HepG2 (cell line): Measurements from ENCODE around the gene NCBP2. TPM values are rescaled to one million over a fixed set of nuclear protein-coding genes. Genes with fewer than 3 reads are reported as not detected.

ENCODE experiments used
- AGO2 ChIP-seq: fragments of 200-400 bp; formaldehyde crosslinking; optimal IDR thresholded peaks from 2 replicates; pipeline ENCODE3; 2017; ENCODE audit warnings: mild to moderate bottlenecking, low read depth, low read length, moderate library complexity
- FOSL2 ChIP-seq: sonication (generic); formaldehyde crosslinking; IDR thresholded peaks from 2 replicates; pipeline ENCODE4 v1.4.0; 2020; ENCODE audit warnings: missing genetic modification reagents
- FOXO1 ChIP-seq: sonication (generic); formaldehyde crosslinking; IDR thresholded peaks from 2 replicates; pipeline ENCODE4 v1.4.0; 2020; ENCODE audit warnings: missing genetic modification reagents
- FOXP1 ChIP-seq, 2 experiments: fragments of 450-650 bp in 1 of 2; IDR thresholded peaks; 2 replicates each; pipeline ENCODE4 v1.6.1; 2017 to 2018; ENCODE audit warnings: antibody characterized with exemption in 1 of 2
- IRF2 ChIP-seq: IDR thresholded peaks from 2 replicates; pipeline ENCODE4 v1.6.1; 2018; ENCODE audit warnings: missing genetic modification reagents, missing compliant biosample characterization
- LCORL ChIP-seq, 2 experiments: fragments of 450-650 bp in 1 of 2; sonication (generic) in 1 of 2; formaldehyde crosslinking in 1 of 2; IDR thresholded peaks; 2 replicates each; pipeline versions ENCODE4 v1.5.0 to v1.6.1; 2017 to 2020; ENCODE audit warnings: antibody characterized with exemption in 1 of 2, missing genetic modification reagents in 1 of 2
- MEF2D ChIP-seq: sonication (generic); formaldehyde crosslinking; IDR thresholded peaks from 2 replicates; pipeline ENCODE4 v1.5.1; 2020; ENCODE audit warnings: mild to moderate bottlenecking, missing genetic modification reagents
- MIER3 ChIP-seq: IDR thresholded peaks from 2 replicates; pipeline ENCODE4 v1.6.1; 2016; ENCODE audit warnings: missing compliant biosample characterization, borderline replicate concordance
- MXD4 ChIP-seq: IDR thresholded peaks from 2 replicates; pipeline ENCODE4 v1.6.1; 2016; ENCODE audit warnings: mild to moderate bottlenecking, missing biosample characterization, missing genetic modification reagents
- PHF21A ChIP-seq: sonication (generic); formaldehyde crosslinking; IDR thresholded peaks from 2 replicates; pipeline ENCODE4 v1.5.0; 2020; ENCODE audit warnings: mild to moderate bottlenecking, missing genetic modification reagents
- POLR2A ChIP-seq, 2 experiments: IDR thresholded peaks; 2 replicates each; pipeline ENCODE4 v1.6.1; 2011; ENCODE audit warnings: low read depth in 2 of 2, low read length in 2 of 2, mild to moderate bottlenecking in 1 of 2, moderate library complexity in 1 of 2; ENCODE audit not compliant: insufficient read depth in 1 of 2
- RARA ChIP-seq: IDR thresholded peaks from 2 replicates; pipeline ENCODE4 v1.6.1; 2016; ENCODE audit warnings: missing genetic modification reagents, missing compliant biosample characterization
- SALL1 ChIP-seq: sonication (generic); formaldehyde crosslinking; IDR thresholded peaks from 2 replicates; pipeline ENCODE4 v1.8.0; 2022; ENCODE audit warnings: mild to moderate bottlenecking, missing genetic modification reagents
- SIX1 ChIP-seq: sonication (generic); formaldehyde crosslinking; IDR thresholded peaks from 2 replicates; pipeline ENCODE4 v1.4.0; 2020; ENCODE audit warnings: missing genetic modification reagents, borderline replicate concordance
- TGIF2 ChIP-seq: IDR thresholded peaks from 2 replicates; pipeline ENCODE4 v1.6.1; 2016; ENCODE audit warnings: control low read depth, missing compliant biosample characterization
- U2AF1 ChIP-seq: fragments of 200-400 bp; formaldehyde crosslinking; optimal IDR thresholded peaks from 2 replicates; pipeline ENCODE3; 2017; ENCODE audit warnings: mild to moderate bottlenecking, low read depth, low read length
- WIZ ChIP-seq: sonication (generic); formaldehyde crosslinking; IDR thresholded peaks from 2 replicates; pipeline ENCODE4 v1.5.1; 2020; ENCODE audit warnings: mild to moderate bottlenecking, missing genetic modification reagents
- ZBTB38 ChIP-seq: sonication (generic); formaldehyde crosslinking; IDR thresholded peaks from 2 replicates; pipeline ENCODE4 v1.5.1; 2020; ENCODE audit warnings: mild to moderate bottlenecking, missing genetic modification reagents
- ZNF20 ChIP-seq: sonication (generic); formaldehyde crosslinking; IDR thresholded peaks from 2 replicates; pipeline ENCODE4 v1.4.0; 2020; ENCODE audit warnings: mild to moderate bottlenecking, moderate library complexity, missing genetic modification reagents
- ZNF292 ChIP-seq: sonication (generic); formaldehyde crosslinking; IDR thresholded peaks from 2 replicates; pipeline ENCODE4 v1.8.1; 2022; ENCODE audit warnings: mild to moderate bottlenecking, low read depth, missing genetic modification reagents, borderline replicate concordance
- ZNF296 ChIP-seq: sonication (generic); formaldehyde crosslinking; conservative IDR thresholded peaks from 2 replicates; pipeline ENCODE4 v1.5.0; 2020; ENCODE audit warnings: mild to moderate bottlenecking, missing genetic modification reagents
- ZNF33A ChIP-seq: sonication (generic); formaldehyde crosslinking; IDR thresholded peaks from 2 replicates; pipeline ENCODE4 v1.5.1; 2020; ENCODE audit warnings: missing genetic modification reagents, mild to moderate bottlenecking, moderate library complexity, borderline replicate concordance
- ZNF460 ChIP-seq: sonication (generic); formaldehyde crosslinking; IDR thresholded peaks from 2 replicates; pipeline ENCODE4 v1.5.1; 2020; ENCODE audit warnings: missing genetic modification reagents, mild to moderate bottlenecking, borderline replicate concordance
- polyA plus RNA-seq, 8 experiments: library from polyadenylated mRNA; depleted of rRNA in 3 of 8; stranded (reverse) in 7 of 8; unstranded in 1 of 8; fragments of >200 nt; fragmentation: Illumina TruSeq in 4 of 8; extraction: Trizol in 4 of 8; gene quantifications; 2 replicates each; pipeline versions ENCODE4 v1.2.1 to v1.2.3, GENCODE V29; 2011 to 2016; ENCODE audit warnings: low read depth in 4 of 8, missing spikeins in 1 of 8, mixed read lengths in 1 of 8; ENCODE audit not compliant: insufficient read depth in 1 of 8
- total RNA-seq, 5 experiments: library from RNA; depleted of rRNA; stranded (reverse); fragments of >200 nt; fragmentation: Illumina TruSeq; extraction: Trizol; gene quantifications; 2 replicates each; pipeline ENCODE4 v1.2.3, GENCODE V29; 2016; ENCODE audit warnings: low read depth in 1 of 5
- TF ChIP-seq, protein P1 (sequence below): IDR thresholded peaks from 2 replicates; pipeline ENCODE4 v1.6.1; 2016; ENCODE audit warnings: low read depth, control low read depth
- TF ChIP-seq, protein P2 (sequence below): sonication (generic); formaldehyde crosslinking; IDR thresholded peaks from 2 replicates; pipeline ENCODE4 v1.5.0; 2020; ENCODE audit warnings: mild to moderate bottlenecking, missing genetic modification reagents, borderline replicate concordance

NCBP2 gene
- total and polyA plus RNA-seq, 2 of the 13 experiments (the other 11 are each of a cell fraction or from before 2014, with no cell fraction given) = 58.7 to 95.5 TPM

DNA sequence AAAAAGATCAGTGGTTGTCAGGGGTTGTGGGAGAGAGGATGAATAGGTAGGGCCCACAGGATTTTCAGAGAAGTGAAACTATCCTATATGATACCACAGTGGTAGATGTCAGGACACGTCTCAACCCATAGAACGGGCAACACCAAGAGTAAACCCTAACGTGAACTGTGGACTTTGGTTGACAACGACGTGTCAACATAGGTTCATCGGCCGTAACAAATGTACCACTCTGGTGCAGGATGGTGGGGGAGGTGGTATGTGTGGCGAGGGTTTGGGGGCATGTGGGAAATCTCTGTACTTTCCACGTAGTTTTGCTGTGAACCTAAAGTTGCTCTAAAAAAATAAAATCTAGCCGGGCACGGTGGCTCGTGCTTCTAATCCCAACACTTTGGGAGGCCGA is 39.3 kb upstream of the NCBP2 start (continued):
- TF ChIP-seq PHF21A (CRISPR knock-in tag) (peak; percentile 72), U2AF1 (no peak), ZNF296 (no peak), MIER3 (CRISPR knock-in tag) (peak; percentile 43; the same call in 1 of the 2 replicates), SIX1 (CRISPR knock-in tag) (no peak), FOXP1 (IDR thresholded peaks at IDR 0.05) (no peak), FOXP1 (CRISPR knock-in tag; IDR thresholded peaks at IDR 0.05) (peak; percentile 68; the same call in 1 of the 2 replicates), ZNF33A (CRISPR knock-in tag) (no peak), FOXO1 (peak; percentile 80; the same call in 1 of the 2 replicates), ZNF20 (CRISPR knock-in tag) (no peak), WIZ (CRISPR knock-in tag) (0 out of 2 replicates have a peak, but pooled peaks have one; percentile 33), AGO2 (no peak), ZNF460 (CRISPR knock-in tag) (no peak), IRF2 (CRISPR knock-in tag) (peak; percentile 73; the same call in 1 of the 2 replicates), MEF2D (CRISPR knock-in tag) (no peak), POLR2A (IDR thresholded peaks at IDR 0.05; ENCODE audit: insufficient read depth in 1 of 2, low read depth in 2 of 2, low read length in 2 of 2) (0 out of 4 replicates have a peak, but pooled peaks of 1 of the 2 experiments have one; percentile 21), ZNF292 (CRISPR knock-in tag) (peak; percentile 58; the same call in 1 of the 2 replicates), TGIF2 (CRISPR knock-in tag) (peak; percentile 62; the same call in 1 of the 2 replicates), RARA (CRISPR knock-in tag) (peak; percentile 90), MXD4 (CRISPR knock-in tag) (no peak; the same call in 1 of the 2 replicates), ZBTB38 (CRISPR knock-in tag) (0 out of 2 replicates have a peak, but pooled peaks have one; percentile 41), SALL1 (CRISPR knock-in tag) (peak; percentile 77), LCORL (IDR thresholded peaks at IDR 0.05) (no peak), LCORL (CRISPR knock-in tag; IDR thresholded peaks at IDR 0.05) (peak; percentile 63; the same call in 1 of the 2 replicates), FOSL2 (peak; percentile 57; the same call in 1 of the 2 replicates)
- TF ChIP-seq, protein P1, sequence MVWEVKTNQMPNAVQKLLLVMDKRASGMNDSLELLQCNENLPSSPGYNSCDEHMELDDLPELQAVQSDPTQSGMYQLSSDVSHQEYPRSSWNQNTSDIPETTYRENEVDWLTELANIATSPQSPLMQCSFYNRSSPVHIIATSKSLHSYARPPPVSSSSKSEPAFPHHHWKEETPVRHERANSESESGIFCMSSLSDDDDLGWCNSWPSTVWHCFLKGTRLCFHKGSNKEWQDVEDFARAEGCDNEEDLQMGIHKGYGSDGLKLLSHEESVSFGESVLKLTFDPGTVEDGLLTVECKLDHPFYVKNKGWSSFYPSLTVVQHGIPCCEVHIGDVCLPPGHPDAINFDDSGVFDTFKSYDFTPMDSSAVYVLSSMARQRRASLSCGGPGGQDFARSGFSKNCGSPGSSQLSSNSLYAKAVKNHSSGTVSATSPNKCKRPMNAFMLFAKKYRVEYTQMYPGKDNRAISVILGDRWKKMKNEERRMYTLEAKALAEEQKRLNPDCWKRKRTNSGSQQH (CRISPR knock-in tag) = 0 out of 2 replicates have a peak, but pooled peaks have one; percentile 36
- TF ChIP-seq, protein P2, sequence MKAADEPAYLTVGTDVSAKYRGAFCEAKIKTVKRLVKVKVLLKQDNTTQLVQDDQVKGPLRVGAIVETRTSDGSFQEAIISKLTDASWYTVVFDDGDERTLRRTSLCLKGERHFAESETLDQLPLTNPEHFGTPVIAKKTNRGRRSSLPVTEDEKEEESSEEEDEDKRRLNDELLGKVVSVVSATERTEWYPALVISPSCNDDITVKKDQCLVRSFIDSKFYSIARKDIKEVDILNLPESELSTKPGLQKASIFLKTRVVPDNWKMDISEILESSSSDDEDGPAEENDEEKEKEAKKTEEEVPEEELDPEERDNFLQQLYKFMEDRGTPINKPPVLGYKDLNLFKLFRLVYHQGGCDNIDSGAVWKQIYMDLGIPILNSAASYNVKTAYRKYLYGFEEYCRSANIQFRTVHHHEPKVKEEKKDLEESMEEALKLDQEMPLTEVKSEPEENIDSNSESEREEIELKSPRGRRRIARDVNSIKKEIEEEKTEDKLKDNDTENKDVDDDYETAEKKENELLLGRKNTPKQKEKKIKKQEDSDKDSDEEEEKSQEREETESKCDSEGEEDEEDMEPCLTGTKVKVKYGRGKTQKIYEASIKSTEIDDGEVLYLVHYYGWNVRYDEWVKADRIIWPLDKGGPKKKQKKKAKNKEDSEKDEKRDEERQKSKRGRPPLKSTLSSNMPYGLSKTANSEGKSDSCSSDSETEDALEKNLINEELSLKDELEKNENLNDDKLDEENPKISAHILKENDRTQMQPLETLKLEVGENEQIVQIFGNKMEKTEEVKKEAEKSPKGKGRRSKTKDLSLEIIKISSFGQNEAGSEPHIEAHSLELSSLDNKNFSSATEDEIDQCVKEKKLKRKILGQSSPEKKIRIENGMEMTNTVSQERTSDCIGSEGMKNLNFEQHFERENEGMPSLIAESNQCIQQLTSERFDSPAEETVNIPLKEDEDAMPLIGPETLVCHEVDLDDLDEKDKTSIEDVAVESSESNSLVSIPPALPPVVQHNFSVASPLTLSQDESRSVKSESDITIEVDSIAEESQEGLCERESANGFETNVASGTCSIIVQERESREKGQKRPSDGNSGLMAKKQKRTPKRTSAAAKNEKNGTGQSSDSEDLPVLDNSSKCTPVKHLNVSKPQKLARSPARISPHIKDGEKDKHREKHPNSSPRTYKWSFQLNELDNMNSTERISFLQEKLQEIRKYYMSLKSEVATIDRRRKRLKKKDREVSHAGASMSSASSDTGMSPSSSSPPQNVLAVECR (CRISPR knock-in tag) = peak; percentile 47; the same call in 1 of the 2 replicates
